Measurements from ENCODE around the gene ARPP19.
"Not testable (repeated sequence)": the region's sequence is repeated elsewhere in the genome, so short reads cannot be mapped to it uniquely, and the experiment has no call there.

DNA sequence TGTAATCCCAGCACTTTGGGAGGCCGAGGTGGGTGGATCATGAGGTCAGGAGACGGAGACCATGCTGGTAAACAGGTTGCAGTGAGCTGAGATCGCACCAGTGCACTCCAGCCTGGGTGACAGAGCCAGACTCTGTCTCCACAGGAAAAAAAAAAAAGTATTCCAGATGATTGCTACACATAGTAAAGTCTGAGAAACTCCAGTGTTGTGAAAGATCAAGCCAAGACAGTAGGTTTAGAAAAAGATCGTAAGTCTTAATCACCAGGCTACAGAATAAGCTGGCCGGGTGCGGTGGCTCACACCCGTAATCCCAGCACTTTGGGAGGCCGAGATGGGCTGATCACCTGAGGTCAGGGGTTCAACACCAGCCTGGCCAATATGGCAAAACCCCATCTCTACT, 56.0 kb downstream of the ARPP19 start:
- TF ChIP-seq EZH2phosphoT487 (IDR thresholded peaks at IDR 0.05; ENCODE audit: borderline replicate concordance, low read depth); SIN3A (IDR thresholded peaks at IDR 0.05; ENCODE audit: borderline replicate concordance, low read depth, low read length); EP300 (IDR thresholded peaks at IDR 0.05; ENCODE audit: borderline replicate concordance in 1 of 2, low read depth in 1 of 2, low read length in 1 of 2); GABPA (IDR thresholded peaks at IDR 0.05; ENCODE audit: low read depth); SMC3 (IDR thresholded peaks at IDR 0.05; ENCODE audit: low read depth, low read length): not testable (repeated sequence)
- TF ChIP-seq, protein P1, sequence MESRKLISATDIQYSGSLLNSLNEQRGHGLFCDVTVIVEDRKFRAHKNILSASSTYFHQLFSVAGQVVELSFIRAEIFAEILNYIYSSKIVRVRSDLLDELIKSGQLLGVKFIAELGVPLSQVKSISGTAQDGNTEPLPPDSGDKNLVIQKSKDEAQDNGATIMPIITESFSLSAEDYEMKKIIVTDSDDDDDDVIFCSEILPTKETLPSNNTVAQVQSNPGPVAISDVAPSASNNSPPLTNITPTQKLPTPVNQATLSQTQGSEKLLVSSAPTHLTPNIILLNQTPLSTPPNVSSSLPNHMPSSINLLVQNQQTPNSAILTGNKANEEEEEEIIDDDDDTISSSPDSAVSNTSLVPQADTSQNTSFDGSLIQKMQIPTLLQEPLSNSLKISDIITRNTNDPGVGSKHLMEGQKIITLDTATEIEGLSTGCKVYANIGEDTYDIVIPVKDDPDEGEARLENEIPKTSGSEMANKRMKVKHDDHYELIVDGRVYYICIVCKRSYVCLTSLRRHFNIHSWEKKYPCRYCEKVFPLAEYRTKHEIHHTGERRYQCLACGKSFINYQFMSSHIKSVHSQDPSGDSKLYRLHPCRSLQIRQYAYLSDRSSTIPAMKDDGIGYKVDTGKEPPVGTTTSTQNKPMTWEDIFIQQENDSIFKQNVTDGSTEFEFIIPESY (IDR thresholded peaks at IDR 0.05; ENCODE audit: borderline replicate concordance, low read depth), result not testable (repeated sequence)
- TF ChIP-seq, protein P2, sequence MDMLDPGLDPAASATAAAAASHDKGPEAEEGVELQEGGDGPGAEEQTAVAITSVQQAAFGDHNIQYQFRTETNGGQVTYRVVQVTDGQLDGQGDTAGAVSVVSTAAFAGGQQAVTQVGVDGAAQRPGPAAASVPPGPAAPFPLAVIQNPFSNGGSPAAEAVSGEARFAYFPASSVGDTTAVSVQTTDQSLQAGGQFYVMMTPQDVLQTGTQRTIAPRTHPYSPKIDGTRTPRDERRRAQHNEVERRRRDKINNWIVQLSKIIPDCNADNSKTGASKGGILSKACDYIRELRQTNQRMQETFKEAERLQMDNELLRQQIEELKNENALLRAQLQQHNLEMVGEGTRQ (IDR thresholded peaks at IDR 0.05; ENCODE audit: borderline replicate concordance, low read depth, low read length), result not testable (repeated sequence)
- TF ChIP-seq, protein P3, sequence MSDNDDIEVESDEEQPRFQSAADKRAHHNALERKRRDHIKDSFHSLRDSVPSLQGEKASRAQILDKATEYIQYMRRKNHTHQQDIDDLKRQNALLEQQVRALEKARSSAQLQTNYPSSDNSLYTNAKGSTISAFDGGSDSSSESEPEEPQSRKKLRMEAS (IDR thresholded peaks at IDR 0.05; ENCODE audit: low read depth), result not testable (repeated sequence)
- TF ChIP-seq, protein P4, sequence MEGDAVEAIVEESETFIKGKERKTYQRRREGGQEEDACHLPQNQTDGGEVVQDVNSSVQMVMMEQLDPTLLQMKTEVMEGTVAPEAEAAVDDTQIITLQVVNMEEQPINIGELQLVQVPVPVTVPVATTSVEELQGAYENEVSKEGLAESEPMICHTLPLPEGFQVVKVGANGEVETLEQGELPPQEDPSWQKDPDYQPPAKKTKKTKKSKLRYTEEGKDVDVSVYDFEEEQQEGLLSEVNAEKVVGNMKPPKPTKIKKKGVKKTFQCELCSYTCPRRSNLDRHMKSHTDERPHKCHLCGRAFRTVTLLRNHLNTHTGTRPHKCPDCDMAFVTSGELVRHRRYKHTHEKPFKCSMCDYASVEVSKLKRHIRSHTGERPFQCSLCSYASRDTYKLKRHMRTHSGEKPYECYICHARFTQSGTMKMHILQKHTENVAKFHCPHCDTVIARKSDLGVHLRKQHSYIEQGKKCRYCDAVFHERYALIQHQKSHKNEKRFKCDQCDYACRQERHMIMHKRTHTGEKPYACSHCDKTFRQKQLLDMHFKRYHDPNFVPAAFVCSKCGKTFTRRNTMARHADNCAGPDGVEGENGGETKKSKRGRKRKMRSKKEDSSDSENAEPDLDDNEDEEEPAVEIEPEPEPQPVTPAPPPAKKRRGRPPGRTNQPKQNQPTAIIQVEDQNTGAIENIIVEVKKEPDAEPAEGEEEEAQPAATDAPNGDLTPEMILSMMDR (IDR thresholded peaks at IDR 0.05), result not testable (repeated sequence)
